Kidney epithelial cell (primary cell): ENCODE data around the gene PPRC1. TPM values are rescaled to one million over a fixed set of nuclear protein-coding genes. Genes with fewer than 3 reads are reported as not detected.

ENCODE experiments used
- DNase-seq: peaks from one replicate; pipeline ENCODE4 v3.0.0-alpha.2; 2010; ENCODE audit warnings: low read depth
- H3K27me3 ChIP-seq: 2 replicates; pipeline ENCODE4 v1.6.0; 2011; ENCODE audit warnings: low read length; ENCODE audit not compliant: control insufficient read depth, insufficient read depth
- H3K36me3 ChIP-seq: 2 replicates; pipeline ENCODE4 v1.5.1; 2011; ENCODE audit warnings: low read length; ENCODE audit not compliant: control insufficient read depth, insufficient read depth
- H3K4me3 ChIP-seq: 2 replicates; pipeline ENCODE4 v1.5.1; 2011; ENCODE audit warnings: low read depth, mild to moderate bottlenecking, control low read depth, low read length
- total RNA-seq: library from RNA; depleted of rRNA; stranded (reverse); fragments of >200 nt; gene quantifications from 2 replicates; pipeline ENCODE4 v1.2.3, GENCODE V29; 2015
- TF ChIP-seq, protein P1 (sequence below): IDR thresholded peaks from 2 replicates; pipeline ENCODE4 v1.5.1; 2011; ENCODE audit warnings: mild to moderate bottlenecking, moderate library complexity, low read length, control low read depth, inconsistent platforms; ENCODE audit not compliant: insufficient read depth, poor library complexity, severe bottlenecking

PPRC1 gene
- total RNA-seq, 1 donor from 2014 or later: 30.5 TPM

DNA sequence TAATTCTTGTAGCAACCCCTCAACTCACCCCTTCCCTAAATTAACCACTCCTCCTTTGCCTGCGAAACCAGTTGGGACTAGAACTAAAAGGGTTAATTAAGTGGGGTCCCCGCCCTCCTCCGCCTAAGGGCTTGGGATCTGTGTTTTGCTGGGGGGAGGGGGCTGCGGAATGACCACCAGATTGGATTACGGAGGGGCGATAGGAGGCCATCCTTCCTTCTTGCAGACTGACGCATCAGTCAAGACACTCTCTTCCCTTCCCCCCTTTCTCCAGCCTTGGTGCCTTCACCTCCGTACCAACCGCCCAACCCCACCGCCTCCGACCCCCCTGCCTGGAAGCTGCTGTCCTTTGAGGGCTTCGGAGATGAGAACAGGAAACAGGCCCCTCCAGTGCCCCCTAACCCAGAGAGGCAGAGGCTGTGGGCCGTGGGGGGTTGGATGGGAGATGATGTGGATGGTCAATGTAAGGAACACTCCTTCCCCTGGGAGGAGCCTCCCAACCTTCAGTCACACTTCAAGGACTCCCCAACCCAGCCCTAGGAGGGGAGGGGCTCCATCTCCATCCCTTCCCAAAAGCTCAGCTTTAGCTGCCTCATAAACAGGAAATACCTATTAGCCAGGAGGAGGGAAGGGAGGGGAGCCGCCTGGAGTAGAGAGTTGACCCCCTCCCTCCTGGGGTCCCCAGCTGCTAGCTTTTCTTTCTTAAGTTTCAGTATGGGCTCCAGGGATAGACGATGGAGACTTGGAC lies 11.7 kb upstream of the PPRC1 start:
- TF ChIP-seq, protein P1, sequence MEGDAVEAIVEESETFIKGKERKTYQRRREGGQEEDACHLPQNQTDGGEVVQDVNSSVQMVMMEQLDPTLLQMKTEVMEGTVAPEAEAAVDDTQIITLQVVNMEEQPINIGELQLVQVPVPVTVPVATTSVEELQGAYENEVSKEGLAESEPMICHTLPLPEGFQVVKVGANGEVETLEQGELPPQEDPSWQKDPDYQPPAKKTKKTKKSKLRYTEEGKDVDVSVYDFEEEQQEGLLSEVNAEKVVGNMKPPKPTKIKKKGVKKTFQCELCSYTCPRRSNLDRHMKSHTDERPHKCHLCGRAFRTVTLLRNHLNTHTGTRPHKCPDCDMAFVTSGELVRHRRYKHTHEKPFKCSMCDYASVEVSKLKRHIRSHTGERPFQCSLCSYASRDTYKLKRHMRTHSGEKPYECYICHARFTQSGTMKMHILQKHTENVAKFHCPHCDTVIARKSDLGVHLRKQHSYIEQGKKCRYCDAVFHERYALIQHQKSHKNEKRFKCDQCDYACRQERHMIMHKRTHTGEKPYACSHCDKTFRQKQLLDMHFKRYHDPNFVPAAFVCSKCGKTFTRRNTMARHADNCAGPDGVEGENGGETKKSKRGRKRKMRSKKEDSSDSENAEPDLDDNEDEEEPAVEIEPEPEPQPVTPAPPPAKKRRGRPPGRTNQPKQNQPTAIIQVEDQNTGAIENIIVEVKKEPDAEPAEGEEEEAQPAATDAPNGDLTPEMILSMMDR: no peak
- no peak for DNase-seq
- no peaks in the 10 kb centered on the region for H3K27me3 ChIP-seq
- H3K4me3 ChIP-seq: peak overlapping the region; percentile 90
- H3K36me3 ChIP-seq: no peaks in the 10 kb centered on the region

DNA sequence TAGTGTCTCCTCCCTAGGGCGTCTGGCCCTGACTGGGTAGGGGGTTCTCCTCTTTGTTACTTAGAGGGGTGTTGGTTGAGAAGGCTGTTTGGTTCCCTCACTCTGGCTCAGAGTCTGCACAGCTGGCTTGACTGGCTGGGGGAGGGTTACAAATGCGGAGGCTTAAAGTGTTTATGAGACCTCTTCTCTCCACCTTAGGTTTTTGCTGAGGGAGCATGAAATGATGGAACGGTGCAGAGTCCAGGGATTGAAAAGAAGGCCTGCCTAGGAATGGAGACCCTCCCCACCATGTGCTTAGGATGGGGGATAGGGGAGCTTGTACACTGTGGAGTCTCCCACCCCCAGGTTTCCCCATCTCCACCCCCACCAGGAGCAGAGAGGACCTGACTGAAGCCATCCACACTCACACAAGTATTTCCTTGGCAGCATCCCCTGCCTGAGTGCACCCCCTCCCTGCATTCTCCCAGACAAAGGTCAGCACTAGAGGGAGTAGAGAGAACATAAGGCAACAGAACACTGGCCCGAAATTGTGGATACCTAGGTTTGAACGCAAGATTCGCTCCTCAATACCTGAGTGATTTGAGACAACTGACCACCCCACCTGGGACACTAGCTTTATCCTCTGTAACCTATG lies 11.0 kb upstream of the PPRC1 start:
- H3K4me3 ChIP-seq: no peak overlapping the region
- no peaks in the 10 kb centered on the region for H3K27me3 ChIP-seq
- DNase-seq: no peak
- no peaks in the 10 kb centered on the region for H3K36me3 ChIP-seq
- TF ChIP-seq, protein P1: no peak

DNA sequence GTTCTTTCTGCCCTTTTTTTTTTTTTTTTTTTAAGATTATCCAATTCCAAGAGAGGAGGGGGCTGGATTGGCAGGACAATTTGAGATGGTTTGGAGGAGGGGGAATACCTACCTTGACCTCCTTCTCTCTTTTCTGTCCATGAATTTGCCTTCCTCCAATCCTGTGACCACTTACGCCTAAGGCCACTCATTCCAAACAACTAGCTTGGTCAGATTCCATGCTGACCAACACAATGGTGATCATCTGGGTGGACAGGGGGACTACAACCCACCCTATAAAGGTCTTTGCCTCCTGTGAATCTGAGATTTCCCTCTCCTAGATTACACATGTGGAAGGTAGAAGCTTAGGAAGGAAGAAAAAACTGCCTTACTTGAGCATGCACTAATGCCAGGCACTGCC lies 10.4 kb upstream of the PPRC1 start:
- no peaks in the 10 kb centered on the region for H3K36me3 ChIP-seq
- no peak overlapping the region for H3K4me3 ChIP-seq
- DNase-seq: no peak
- H3K27me3 ChIP-seq: no peaks in the 10 kb centered on the region
- TF ChIP-seq, protein P1: no peak

DNA sequence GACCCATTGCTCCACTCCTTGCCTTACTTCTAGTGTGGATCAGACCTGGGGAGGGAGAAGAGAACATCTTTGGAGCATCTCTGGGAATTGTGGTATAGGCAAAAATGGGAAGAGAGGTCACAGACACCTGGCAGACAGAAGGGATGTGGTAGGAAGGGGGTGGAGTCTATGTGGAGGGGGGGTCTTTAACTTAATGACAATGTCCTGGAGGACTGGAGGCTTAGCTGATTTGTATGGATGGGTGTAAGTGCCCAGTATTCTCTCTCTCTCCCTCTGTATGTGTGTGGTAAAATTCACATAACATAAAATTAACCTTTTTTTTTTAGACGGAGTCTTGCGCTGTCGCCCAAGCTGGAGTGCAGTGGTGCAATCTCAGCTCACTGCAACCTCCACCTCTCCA lies 9.6 kb upstream of the PPRC1 start:
- TF ChIP-seq, protein P1: no peak
- no peak for DNase-seq
- H3K36me3 ChIP-seq: no peaks in the 10 kb centered on the region
- H3K27me3 ChIP-seq: no peaks in the 10 kb centered on the region
- no peak overlapping the region for H3K4me3 ChIP-seq

DNA sequence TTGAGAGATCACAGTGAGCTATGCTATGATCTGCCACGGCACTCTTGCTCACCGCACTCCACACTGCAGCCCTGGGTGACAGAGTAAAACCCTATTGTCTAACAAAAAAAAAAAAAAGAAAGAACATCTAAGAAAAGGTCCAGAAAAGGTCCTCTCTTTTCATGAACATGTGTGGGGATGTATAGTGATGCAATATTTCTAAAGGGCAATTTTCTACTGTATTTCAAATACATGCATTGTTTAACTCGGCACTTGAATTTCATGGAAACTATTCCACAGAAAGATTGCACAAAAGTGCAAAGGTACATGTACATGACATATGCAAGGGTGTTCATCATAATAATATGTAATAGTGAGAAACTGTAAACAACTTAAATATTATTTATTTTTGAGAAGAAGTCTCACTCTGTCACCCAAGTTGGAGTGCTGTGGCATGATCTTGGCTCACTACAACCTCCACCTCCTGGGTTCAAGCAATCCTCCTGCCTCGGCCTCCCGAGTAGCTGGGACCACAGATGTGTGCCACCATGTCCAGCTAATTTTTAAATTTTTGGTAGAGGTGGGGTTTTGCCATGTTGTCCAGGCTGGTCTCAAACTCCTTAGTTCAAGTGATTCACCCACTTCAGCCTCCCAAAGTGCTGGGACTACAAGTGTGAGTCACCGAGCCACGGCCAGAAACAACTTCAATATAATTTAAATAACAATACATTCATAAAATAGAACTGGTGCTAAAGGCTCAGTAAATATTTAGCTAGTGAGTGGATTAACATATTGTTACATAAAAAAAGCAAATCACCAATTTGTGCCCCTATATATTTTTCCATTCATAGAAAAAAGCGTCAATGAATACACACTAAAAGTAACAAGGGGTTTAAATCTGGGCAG lies 1.3 kb upstream of the PPRC1 start:
- TF ChIP-seq, protein P1: no peak
- no peak overlapping the region for H3K4me3 ChIP-seq
- DNase-seq: no peak
- H3K36me3 ChIP-seq: no peaks in the 10 kb centered on the region
- no peaks in the 10 kb centered on the region for H3K27me3 ChIP-seq
